ENCODE measurements around the gene TRNAU1AP.
"Not testable (repeated sequence)": the region's sequence is repeated elsewhere in the genome, so short reads cannot be mapped to it uniquely, and the experiment has no call there.

Gene TRNAU1AP

GRCh38 chr1:28552758-28553663, at the start of gene TRNAU1AP:
TRNAU1AP (plus strand) TSS chr1:28553085; CDS start chr1:28553111, 26 bp downstream.
- peak; percentile 74 for DNase-seq

DNA sequence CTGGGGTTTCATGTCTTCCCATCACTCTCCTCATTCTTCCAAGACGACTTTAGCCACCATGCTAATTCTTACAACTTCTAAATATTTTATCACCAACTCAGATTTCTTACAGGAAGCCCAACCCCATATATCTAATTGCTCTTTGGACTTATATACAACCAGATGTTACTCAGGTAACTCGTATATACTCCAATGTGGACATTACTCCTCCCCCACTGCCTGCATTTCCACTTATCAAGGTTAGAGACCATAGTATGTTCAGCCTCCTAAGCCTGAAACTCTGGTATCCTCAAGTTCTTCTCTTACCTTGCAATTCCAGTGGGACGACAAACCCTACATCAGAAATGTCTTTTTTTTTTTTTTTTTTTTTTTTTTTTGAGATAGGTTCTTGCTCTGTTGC, 49.8 kb upstream of the TRNAU1AP start:
- no peak for DNase-seq

DNA sequence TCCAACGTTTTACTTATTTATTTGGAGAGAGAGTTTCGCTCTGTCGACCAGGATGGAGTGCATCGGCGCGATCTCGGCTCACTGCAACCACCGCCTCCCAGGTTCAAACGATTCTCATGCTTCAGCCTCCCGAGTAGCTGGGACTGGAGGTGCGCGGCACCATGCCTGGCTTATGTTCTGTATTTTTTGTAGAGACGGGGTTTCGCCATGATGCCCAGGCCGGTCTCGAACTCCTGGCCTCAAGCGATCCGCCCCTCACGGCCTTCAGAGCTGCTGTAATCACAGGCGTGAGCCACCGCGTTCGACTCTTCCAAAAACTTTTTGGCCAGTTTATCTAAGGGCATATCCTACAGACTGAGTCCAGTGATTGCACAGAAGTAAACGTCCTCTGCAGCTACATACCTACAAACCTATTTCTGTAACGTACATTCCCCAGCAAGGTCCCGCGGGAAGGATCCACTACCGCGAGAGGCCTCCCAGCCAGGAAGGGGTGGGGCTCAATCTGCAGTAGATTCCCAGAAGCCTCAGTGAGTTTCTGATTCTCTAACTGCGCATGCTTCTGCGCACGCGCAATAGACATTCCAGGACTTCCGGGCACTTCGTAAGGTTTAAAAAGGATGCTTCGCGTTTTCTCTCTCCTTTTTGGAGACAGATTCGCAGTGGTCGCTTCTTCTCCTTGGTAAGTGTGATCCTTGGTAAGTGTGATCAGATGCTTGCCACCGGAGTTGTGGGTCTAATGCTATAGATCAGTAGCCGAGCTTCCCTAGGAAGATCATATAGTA, 47.3 kb upstream of the TRNAU1AP start, which contains the start of gene RCC1:
RCC1 (plus strand) TSS at position 638 of the 782 bp plus-strand sequence. CDS start 23,824 bp downstream, outside the sequence.
- DNase-seq: peak; percentile 81

DNA sequence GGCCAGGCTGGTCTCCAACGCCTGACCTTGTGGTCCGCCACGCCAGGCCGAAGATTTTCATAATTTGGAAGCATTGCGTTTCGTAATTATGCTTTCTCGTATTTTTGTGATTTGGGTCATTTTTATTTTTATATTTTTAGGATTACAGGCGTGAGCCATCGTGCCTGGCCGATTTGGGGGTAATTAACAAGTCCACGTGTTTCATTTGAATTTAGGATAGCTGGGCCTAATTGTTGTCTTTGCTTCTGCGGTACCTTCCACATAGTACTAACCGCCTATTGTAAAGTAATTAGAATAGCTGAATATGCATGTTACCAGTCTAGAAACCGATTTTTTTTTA, 46.0 kb upstream of the TRNAU1AP start:
- no peak for DNase-seq

- DNase-seq: no peak
Measured at GRCh38 chr1:28507247-28507645, 45.6 kb upstream of the TRNAU1AP start.

DNA sequence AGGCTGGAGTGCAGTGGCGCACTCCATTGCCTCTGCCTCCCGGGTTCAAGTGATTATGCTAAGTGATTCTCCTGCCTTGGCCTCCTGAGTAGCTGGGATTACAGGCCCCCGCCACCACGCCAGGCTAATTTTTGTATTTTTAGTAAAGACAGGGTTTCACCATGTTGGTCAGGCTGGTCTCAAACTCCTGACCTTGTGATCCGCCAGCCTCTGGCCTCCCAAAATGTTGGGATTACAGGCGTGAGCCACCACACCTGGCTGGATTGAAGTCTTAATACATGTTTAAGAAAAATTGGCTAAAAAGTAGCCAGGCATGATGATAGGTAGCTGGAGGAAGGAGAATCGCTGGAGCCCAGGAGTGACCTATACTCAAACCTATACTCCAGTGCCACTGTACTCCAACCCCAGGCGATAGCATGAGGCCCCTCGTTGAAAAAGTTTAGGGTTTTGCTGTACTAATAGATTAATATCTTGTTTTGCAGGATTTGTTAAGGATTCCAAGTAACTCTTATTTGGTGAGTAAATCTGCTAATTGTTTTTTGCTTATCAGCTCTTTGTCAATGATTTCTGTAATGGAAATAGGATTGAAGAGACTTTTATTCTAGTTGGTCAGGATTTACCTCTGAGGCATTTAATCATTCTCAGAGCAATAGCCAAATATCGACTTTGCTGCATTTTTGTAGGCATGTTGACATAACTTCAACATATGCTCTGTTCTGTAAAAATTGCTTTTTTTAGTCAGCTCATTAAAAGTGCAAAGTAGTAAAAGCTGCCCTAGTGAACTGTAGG, 45.0 kb upstream of the TRNAU1AP start:
- DNase-seq: no peak

GRCh38 chr1:28508435-28508754, 44.5 kb upstream of the TRNAU1AP start:
- no peak for DNase-seq

- DNase-seq: no peak
Measured at GRCh38 chr1:28509705-28510272, 43.1 kb upstream of the TRNAU1AP start.

DNA sequence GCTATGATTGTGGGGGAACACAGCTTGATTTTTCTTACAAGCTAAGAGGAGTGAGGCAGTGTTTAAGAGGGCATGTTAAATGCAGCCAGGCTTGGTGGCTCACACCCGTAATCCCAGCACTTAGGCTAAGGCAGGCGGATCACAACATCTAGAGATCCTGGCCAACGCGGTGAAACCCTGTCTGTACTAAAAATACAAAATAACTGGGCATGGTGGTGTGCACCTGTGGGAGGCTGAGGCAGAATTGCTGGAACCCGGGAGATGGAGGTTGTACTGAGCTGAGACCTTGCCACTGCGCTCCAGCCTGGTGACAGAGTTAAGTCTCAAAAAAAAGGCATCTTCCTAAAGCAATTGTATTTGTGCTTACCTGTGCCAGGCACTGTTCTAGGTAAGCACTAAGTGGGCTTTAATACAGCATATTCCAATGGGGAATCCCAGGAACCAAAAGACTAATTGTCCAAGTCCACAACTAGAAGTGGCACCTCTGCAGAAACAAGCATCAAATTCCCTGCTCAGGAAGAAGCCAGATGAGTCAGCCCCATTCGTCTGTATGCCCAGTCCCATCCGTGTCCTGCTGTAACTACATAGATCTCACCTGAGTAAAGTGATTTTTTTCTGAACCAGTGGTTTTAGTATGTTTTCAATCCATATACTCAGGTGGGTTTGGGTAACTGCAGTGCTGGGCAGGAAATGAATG, 42.5 kb upstream of the TRNAU1AP start:
- DNase-seq: no peak

- DNase-seq: no peak
Measured at GRCh38 chr1:28510970-28511440, 41.9 kb upstream of the TRNAU1AP start.

DNA sequence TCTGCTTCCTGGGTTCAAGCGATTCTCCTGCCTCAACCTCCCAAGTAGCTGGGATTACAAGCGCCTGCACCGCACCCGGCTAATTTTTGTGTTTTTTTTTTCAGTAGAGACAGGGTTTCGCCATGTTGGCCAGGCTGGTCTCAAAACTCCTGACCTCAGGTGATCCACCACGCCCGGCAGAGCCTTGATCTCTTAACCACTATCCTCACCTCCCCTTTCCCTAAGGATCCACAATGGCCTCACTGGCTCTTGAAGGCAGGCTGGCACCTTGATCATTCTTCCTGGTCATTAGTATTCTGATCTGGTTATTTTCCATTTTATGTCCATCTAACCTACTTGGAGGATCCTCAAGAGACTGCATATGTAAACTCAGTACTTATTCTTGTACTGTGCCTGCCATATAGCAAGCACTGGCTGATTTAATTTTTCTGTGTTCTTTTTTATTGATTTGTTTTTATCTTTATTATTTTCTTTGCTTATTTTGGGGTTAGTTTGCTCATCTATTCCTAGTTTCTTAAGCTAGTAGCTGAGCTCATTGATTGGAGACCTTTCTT, 40.8 kb upstream of the TRNAU1AP start:
- DNase-seq: no peak

DNA sequence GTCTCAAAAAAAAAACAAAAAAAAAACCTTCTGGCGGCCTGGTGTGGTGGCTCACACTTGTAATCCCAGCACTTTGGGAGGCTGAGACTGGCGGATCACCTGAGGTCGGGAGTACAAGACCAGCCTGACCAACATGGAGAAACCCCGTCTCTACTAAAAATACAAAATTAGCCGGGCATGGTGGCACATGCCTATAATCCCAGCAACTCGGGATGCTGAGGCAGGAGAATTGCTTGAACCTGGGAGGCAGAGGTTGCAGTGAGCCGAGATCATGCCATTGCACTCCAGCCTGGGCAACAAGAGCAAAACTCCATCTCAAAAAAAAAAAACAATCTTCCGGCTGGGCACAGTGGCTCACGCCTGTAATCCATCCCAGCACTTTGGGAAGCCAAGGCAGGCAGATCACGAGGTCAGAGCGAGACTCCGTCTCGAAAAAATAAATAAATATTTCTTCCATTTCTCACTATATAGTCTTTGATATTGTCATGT, 38.4 kb upstream of the TRNAU1AP start:
- not testable (repeated sequence) for DNase-seq

GRCh38 chr1:28516518-28516956, 36.3 kb upstream of the TRNAU1AP start:
- no peak for DNase-seq

- DNase-seq: no peak
Measured at GRCh38 chr1:28517649-28517999, 35.3 kb upstream of the TRNAU1AP start.

GRCh38 chr1:28518000-28518744, 34.7 kb upstream of the TRNAU1AP start:
- DNase-seq: peak; percentile 22

DNA sequence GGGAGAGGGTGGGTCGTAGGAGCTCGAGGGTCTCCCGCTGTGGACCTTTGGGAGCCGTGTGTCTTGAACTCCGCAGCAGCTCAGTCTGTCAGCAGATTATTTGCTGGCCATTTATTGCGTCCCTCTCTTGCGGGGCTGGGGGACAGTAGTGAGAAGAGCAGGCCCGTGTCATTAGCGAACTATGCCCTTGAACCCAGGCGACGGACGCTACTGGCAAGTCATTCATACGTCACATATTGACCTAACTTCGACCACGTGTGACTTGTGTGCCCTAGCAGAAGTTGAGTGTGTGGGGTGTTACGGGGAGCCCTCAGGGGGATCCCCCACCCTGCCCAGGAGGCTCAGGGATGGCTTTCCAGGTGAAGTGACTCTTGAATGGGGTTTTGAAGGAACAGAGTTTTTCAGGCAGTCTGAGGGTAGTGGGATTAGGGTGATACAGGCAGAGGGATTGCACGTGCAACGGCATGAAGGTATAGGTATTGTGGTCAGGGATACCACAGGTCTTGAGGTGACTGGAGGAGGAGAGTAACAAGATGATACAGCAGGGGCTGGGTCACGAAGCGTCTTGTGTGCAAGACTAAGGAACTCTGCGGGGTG, 34.0 kb upstream of the TRNAU1AP start:
- no peak for DNase-seq

GRCh38 chr1:28519946-28520725, 32.7 kb upstream of the TRNAU1AP start:
- DNase-seq: no peak

DNA sequence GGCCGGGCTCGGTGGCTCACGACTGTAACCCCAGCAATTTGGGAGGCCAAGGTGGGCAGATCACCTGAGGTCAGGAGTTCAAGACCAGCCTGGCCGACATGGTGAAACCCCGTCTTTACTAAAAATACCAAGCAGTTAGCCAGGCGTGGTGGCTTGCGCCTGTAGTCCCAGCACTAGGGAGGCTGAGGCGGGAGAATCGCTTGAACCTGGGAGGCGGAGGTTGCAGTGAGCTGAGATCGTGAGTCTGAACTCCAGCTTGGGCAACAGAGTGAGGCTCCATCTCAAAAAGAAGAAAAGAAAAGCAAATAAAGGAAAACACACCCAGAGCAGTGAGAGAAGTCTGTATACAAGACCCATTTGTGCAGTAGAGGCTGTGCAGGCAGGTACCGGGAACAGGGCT, 32.1 kb upstream of the TRNAU1AP start:
- not testable (repeated sequence) for DNase-seq

DNA sequence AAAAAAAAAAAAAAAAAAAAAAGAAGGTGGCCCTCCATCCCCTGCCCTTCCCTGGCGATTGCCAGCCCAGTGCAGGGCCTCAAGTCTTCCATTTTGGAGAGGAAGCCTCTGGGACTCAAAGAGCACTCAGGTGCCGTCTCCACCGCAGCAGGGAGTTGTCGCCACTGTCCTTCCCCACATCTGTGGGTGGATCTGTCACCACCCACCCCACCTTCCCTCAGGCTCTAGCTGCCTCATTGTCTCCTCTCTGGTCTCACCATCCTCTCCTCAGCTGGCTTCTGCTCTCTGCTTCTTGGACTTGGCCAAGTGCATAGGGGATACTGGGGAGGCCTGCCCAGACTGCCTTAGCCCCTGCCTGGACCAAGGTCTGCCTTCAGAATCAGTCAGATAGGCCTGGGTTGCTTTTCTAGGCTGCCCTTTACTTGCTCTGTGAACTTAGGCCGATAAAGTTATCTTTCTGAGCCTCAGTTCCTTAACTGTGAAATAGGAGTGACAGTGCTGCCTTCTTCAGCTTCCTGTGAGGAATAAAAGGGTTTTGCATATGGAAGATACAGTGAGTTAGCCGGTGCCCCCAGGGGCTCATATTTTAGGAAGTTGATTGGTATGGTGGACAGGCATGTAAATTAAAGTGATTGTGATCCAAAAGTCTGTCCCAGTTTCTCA, 31.3 kb upstream of the TRNAU1AP start:
- no peak for DNase-seq
